GM23338 (cell line): ENCODE data around the gene INTS13.

ENCODE experiments used
- CREB1 ChIP-seq: fragments of 250-450 bp; sonication (Bioruptor Pico); IDR thresholded peaks from 2 replicates; pipeline ENCODE4 v1.5.0; 2020; ENCODE audit warnings: low read depth, mild to moderate bottlenecking, moderate library complexity
- CTCF ChIP-seq, 2 experiments: fragments of 200-600 bp in 1 of 2; sonication (generic) in 1 of 2; conservative IDR thresholded peaks; 2 replicates each; pipeline versions ENCODE4 v1.5.1 to v1.6.1; 2016 to 2017; ENCODE audit warnings: antibody characterized with exemption in 2 of 2, low read depth in 2 of 2, mild to moderate bottlenecking in 2 of 2, moderate library complexity in 1 of 2
- EZH2phosphoT487 ChIP-seq: fragments of 200-600 bp; sonication (generic); IDR thresholded peaks from one replicate; pipeline ENCODE4 v1.8.1; 2018; ENCODE audit warnings: antibody characterized with exemption; ENCODE audit not compliant: unreplicated experiment
- JUNB ChIP-seq: IDR thresholded peaks from one replicate; pipeline ENCODE4 v1.6.1; 2016; ENCODE audit warnings: antibody characterized with exemption; ENCODE audit not compliant: unreplicated experiment
- POLR2AphosphoS5 ChIP-seq: IDR thresholded peaks from 2 replicates; pipeline ENCODE4 v1.6.1; 2016; ENCODE audit warnings: antibody characterized with exemption, low read depth
- REST ChIP-seq: IDR thresholded peaks from one replicate; pipeline ENCODE4 v1.6.1; 2018; ENCODE audit warnings: antibody characterized with exemption; ENCODE audit not compliant: unreplicated experiment
- STAT1 ChIP-seq: IDR thresholded peaks from one replicate; pipeline ENCODE4 v1.6.1; 2016; ENCODE audit warnings: antibody characterized with exemption; ENCODE audit not compliant: unreplicated experiment
- ZNF114 ChIP-seq: fragments of 250-450 bp; sonication (Bioruptor Pico); IDR thresholded peaks from 2 replicates; pipeline ENCODE4 v1.5.0; 2020; ENCODE audit warnings: mild to moderate bottlenecking, moderate library complexity

DNA sequence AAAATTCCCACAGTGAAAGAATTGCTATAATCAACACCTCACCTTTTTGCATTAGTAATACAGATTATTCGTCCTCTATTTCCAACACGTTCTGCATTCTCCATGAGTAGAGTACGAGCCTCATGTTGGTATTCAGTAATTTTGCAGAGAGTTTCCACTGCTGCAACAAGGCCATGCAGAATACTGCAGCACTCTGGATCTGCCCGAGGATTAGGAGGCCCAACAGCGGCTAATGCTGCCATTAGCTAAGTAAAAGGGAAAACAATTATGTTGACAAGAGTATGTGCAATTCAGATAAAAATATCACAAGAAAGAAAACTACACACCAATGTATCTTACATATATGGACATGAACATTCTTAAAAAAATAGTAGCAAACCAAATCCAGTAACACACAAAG lies 9.1 kb downstream of the INTS13 start:
- TF ChIP-seq CTCF (conservative IDR thresholded peaks at IDR 0.05; ENCODE audit: low read depth in 2 of 2) = no peak
- TF ChIP-seq REST = no peak
- no peak for TF ChIP-seq EZH2phosphoT487
- no peak for TF ChIP-seq JUNB
- no peak for TF ChIP-seq POLR2AphosphoS5
- no peak for TF ChIP-seq ZNF114
- no peak for TF ChIP-seq STAT1
- no peak for TF ChIP-seq CREB1 (CRISPR knock-in tag)
